AG10803 (cell line): ENCODE results near the gene CLCN6.

Experiments used
- DNase-seq: peaks from one replicate; pipeline ENCODE4 v3.0.0; 2010; ENCODE audit warnings: low read depth
- H3K4me3 ChIP-seq: 2 replicates; pipeline ENCODE4 v1.5.1; 2011; ENCODE audit warnings: mild to moderate bottlenecking, low read length, control low read depth
- CTCF ChIP-seq: conservative IDR thresholded peaks from 2 replicates; pipeline ENCODE4 v1.5.1; 2011; ENCODE audit warnings: mild to moderate bottlenecking, low read length, control low read depth, inconsistent platforms

Gene CLCN6

DNA sequence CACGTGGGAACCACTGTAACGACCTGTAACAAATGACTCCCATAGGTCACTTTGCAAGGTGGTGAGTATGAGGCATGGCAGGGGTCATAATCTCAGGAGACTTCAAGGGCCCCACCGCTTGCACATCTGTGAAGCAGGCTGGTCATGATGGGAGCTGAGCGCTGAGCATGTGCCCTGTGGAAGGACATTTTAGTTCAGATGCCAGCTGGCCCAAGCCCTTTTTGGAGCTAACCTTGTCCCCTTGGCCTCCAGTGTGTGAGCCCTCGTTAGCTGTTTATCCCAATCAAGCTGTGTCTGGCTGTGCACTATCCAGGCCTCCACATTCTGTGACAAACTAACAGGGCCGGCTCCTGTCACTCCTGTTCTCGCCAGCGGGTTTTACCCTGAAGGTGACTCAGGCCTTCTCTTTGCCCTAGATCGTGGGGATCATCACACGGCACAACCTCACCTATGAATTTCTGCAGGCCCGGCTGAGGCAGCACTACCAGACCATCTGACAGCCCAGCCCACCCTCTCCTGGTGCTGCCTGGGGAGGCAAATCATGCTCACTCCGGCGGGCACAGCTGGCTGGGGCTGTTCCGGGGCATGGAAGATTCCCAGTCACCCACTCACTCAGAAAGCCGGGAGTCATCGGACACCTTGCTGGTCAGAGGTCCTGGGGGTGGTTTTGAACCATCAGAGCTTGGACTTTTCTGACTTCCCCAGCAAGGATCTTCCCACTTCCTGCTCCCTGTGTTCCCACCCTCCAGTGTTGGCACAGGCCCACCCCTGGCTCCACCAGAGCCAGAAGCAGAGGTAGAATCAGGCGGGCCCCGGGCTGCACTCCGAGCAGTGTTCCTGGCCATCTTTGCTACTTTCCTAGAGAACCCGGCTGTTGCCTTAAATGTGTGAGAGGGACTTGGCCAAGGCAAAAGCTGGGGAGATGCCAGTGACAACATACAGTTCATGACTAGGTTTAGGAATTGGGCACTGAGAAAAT, 34.0 kb downstream of the CLCN6 start:
- no peak for TF ChIP-seq CTCF
- DNase-seq, result no peak
- no peak overlapping the region for H3K4me3 ChIP-seq

DNA sequence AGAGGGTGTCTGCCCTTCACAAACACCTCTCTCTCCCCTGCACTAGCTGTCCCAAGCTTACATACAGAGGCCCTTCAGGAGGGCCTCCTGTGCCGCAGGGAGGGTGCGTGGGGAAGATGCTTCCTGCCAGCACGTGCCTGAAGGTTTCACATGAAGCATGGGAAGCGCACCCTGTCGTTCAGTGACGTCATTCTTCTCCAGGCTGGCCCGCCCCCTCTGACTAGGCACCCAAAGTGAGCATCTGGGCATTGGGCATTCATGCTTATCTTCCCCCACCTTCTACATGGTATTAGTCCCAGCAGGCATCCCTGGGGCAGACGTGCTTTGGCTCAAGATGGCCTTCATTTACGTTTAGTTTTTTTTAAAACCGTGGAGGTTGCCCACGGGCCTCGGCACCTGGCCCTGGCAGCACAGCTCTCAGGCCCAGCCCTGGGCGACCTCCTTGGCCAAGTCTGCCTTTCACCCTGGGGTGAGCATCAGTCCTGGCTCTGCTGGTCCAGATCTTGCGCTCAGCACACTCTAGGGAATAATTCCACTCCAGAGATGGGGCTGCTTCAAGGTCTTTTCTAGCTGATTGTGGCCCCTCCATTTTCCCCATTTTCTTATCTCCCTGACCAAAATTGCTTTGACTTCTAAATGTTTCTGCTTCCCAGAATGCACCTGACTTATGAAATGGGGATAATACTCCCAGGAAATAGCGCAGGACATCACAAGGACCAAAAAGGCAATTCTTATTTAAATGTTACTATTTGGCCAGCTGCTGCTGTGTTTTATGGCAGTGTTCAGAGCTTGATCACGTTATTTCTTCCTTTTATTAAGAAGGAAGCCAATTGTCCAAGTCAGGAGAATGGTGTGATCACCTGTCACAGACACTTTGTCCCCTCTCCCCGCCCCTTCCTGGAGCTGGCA, 35.5 kb downstream of the CLCN6 start:
- no peak for DNase-seq
- H3K4me3 ChIP-seq, result no peak overlapping the region
- no peak for TF ChIP-seq CTCF

DNA sequence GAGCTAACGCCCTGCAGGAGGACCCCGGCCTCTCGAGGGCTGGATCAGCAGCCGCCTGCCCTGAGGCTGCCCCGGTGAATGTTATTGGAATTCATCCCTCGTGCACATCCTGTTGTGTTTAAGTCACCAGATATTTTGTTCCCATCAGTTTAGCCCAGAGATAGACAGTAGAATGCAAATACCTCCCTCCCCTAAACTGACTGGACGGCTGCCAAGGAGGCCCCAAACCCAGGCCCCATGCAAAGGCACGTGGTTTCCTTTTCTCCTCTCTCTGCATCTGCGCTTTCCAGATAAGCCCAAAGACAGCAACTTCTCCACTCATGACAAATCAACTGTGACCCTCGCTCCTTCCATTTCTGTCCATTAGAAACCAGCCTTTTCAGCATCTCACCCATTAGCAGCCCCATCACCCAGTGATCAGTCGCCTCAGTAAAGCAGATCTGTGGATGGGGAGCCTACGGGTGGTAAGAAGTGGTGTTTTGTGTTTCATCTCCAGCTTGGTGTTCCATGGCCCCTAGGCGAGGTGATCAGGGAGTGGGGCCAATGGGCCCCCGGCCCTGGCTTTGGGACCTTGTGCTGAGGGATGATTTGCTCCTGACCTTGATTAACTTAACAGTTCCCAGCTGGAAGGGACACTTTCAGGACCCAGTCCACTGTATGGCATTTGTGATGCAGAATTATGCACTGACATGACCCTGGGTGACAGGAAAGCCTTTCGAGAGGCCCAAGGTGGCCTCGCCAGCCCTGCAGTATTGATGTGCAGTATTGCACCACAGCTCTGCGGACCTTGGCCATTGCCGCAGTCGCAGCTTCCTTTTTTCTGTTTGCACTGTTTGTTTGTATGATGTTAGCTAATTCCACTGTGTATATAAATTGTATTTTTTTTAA, 36.4 kb downstream of the CLCN6 start:
- no peak overlapping the region for H3K4me3 ChIP-seq
- no peak for TF ChIP-seq CTCF
- DNase-seq, result no peak

- TF ChIP-seq CTCF, result no peak
- no peak overlapping the region for H3K4me3 ChIP-seq
- DNase-seq, result no peak
Measured at GRCh38 chr1:11845641-11846335, 39.8 kb downstream of the CLCN6 start.

GRCh38 chr1:11847667-11848372, 41.8 kb downstream of the CLCN6 start, which contains the start of gene NPPA:
TSS of gene NPPA (minus strand) at chr1:11847783. CDS start at chr1:11847684, 99 bp downstream.
- no peak for TF ChIP-seq CTCF
- DNase-seq, result peak; percentile 44
- H3K4me3 ChIP-seq, result no peak within 1 kb of the TSS
